HepG2 (cell line): ENCODE results near the gene DQX1. TPM values are rescaled to one million over a fixed set of nuclear protein-coding genes. Genes with fewer than 3 reads are reported as not detected.

Source experiments
- BORCS8-MEF2B ChIP-seq: sonication (generic); formaldehyde crosslinking; IDR thresholded peaks from 2 replicates; pipeline ENCODE4 v1.8.0; 2022; ENCODE audit warnings: mild to moderate bottlenecking, missing genetic modification reagents
- CC2D1A ChIP-seq: sonication (generic); formaldehyde crosslinking; IDR thresholded peaks from 2 replicates; pipeline ENCODE4 v1.8.1; 2023; ENCODE audit warnings: mild to moderate bottlenecking, missing genetic modification reagents
- CENPT ChIP-seq: sonication (generic); formaldehyde crosslinking; IDR thresholded peaks from 2 replicates; pipeline ENCODE4 v1.8.0; 2022; ENCODE audit warnings: low read depth, mild to moderate bottlenecking, moderate library complexity, missing genetic modification reagents
- DMAP1 ChIP-seq: IDR thresholded peaks from 2 replicates; pipeline ENCODE4 v1.6.1; 2016
- DNMT1 ChIP-seq: sonication (generic); formaldehyde crosslinking; IDR thresholded peaks from 2 replicates; pipeline ENCODE4 v1.5.1; 2020; ENCODE audit warnings: mild to moderate bottlenecking, missing genetic modification reagents
- HOXD1 ChIP-seq: sonication (generic); formaldehyde crosslinking; IDR thresholded peaks from 2 replicates; pipeline ENCODE4 v1.5.0; 2020; ENCODE audit warnings: missing genetic modification reagents
- POLR2A ChIP-seq, 2 experiments: IDR thresholded peaks; 2 replicates each; pipeline ENCODE4 v1.6.1; 2011; ENCODE audit warnings: low read depth in 2 of 2, low read length in 2 of 2, mild to moderate bottlenecking in 1 of 2, moderate library complexity in 1 of 2; ENCODE audit not compliant: insufficient read depth in 1 of 2
- RXRA ChIP-seq: sonication (generic); formaldehyde crosslinking; IDR thresholded peaks from 2 replicates; pipeline ENCODE4 v1.5.1; 2020; ENCODE audit warnings: missing genetic modification reagents
- SMARCE1 ChIP-seq: fragments of 450-650 bp; IDR thresholded peaks from 2 replicates; pipeline ENCODE4 v1.6.1; 2017; ENCODE audit warnings: borderline replicate concordance
- SNRNP70 ChIP-seq: fragments of 200-400 bp; formaldehyde crosslinking; IDR thresholded peaks from 2 replicates; pipeline ENCODE4 v1.6.1; 2017; ENCODE audit warnings: mild to moderate bottlenecking, low read depth, low read length, moderate library complexity
- SRY ChIP-seq: sonication (generic); formaldehyde crosslinking; IDR thresholded peaks from 2 replicates; pipeline ENCODE4 v1.8.0; 2022; ENCODE audit warnings: mild to moderate bottlenecking, missing genetic modification reagents
- SSRP1 ChIP-seq: IDR thresholded peaks from 2 replicates; pipeline ENCODE4 v1.6.1; 2016; ENCODE audit warnings: control low read depth
- THYN1 ChIP-seq: sonication (generic); formaldehyde crosslinking; IDR thresholded peaks from 2 replicates; pipeline ENCODE4 v1.8.1; 2023; ENCODE audit warnings: low read depth, mild to moderate bottlenecking, moderate library complexity, missing genetic modification reagents, borderline replicate concordance
- ZNF20 ChIP-seq: sonication (generic); formaldehyde crosslinking; IDR thresholded peaks from 2 replicates; pipeline ENCODE4 v1.4.0; 2020; ENCODE audit warnings: mild to moderate bottlenecking, moderate library complexity, missing genetic modification reagents
- ZNF768 ChIP-seq: sonication (generic); formaldehyde crosslinking; IDR thresholded peaks from 2 replicates; pipeline ENCODE4 v1.4.0; 2020; ENCODE audit warnings: missing genetic modification reagents
- ZNF792 ChIP-seq: IDR thresholded peaks from 2 replicates; pipeline ENCODE4 v1.6.1; 2016
- ZNF891 ChIP-seq: sonication (generic); formaldehyde crosslinking; IDR thresholded peaks from 2 replicates; pipeline ENCODE4 v1.5.0; 2020; ENCODE audit warnings: mild to moderate bottlenecking, missing genetic modification reagents
- polyA plus RNA-seq, 8 experiments: library from polyadenylated mRNA; depleted of rRNA in 3 of 8; stranded (reverse) in 7 of 8; unstranded in 1 of 8; fragments of >200 nt; fragmentation: Illumina TruSeq in 4 of 8; extraction: Trizol in 4 of 8; gene quantifications; 2 replicates each; pipeline versions ENCODE4 v1.2.1 to v1.2.3, GENCODE V29; 2011 to 2016; ENCODE audit warnings: low read depth in 4 of 8, missing spikeins in 1 of 8, mixed read lengths in 1 of 8; ENCODE audit not compliant: insufficient read depth in 1 of 8
- total RNA-seq, 5 experiments: library from RNA; depleted of rRNA; stranded (reverse); fragments of >200 nt; fragmentation: Illumina TruSeq; extraction: Trizol; gene quantifications; 2 replicates each; pipeline ENCODE4 v1.2.3, GENCODE V29; 2016; ENCODE audit warnings: low read depth in 1 of 5
- TF ChIP-seq, protein P1 (sequence below): sonication (generic); formaldehyde crosslinking; IDR thresholded peaks from 2 replicates; pipeline ENCODE4 v1.5.1; 2020; ENCODE audit warnings: missing genetic modification reagents, mild to moderate bottlenecking, borderline replicate concordance
- TF ChIP-seq, protein P2 (sequence below): sonication (generic); formaldehyde crosslinking; IDR thresholded peaks from 2 replicates; pipeline ENCODE4 v1.5.1; 2020; ENCODE audit warnings: missing genetic modification reagents, mild to moderate bottlenecking, borderline replicate concordance
- TF ChIP-seq, protein P3 (sequence below): sonication (generic); formaldehyde crosslinking; IDR thresholded peaks from 2 replicates; pipeline ENCODE4 v1.4.0; 2020; ENCODE audit warnings: missing genetic modification reagents, borderline replicate concordance
- TF ChIP-seq, protein P4 (sequence below): sonication (generic); formaldehyde crosslinking; IDR thresholded peaks from 2 replicates; pipeline ENCODE4 v1.5.0; 2020; ENCODE audit warnings: missing genetic modification reagents

Gene DQX1
- total and polyA plus RNA-seq, 2 of the 13 experiments (the other 11 are each of a cell fraction or from before 2014, with no cell fraction given): 27.6 to 89.8 TPM

DNA sequence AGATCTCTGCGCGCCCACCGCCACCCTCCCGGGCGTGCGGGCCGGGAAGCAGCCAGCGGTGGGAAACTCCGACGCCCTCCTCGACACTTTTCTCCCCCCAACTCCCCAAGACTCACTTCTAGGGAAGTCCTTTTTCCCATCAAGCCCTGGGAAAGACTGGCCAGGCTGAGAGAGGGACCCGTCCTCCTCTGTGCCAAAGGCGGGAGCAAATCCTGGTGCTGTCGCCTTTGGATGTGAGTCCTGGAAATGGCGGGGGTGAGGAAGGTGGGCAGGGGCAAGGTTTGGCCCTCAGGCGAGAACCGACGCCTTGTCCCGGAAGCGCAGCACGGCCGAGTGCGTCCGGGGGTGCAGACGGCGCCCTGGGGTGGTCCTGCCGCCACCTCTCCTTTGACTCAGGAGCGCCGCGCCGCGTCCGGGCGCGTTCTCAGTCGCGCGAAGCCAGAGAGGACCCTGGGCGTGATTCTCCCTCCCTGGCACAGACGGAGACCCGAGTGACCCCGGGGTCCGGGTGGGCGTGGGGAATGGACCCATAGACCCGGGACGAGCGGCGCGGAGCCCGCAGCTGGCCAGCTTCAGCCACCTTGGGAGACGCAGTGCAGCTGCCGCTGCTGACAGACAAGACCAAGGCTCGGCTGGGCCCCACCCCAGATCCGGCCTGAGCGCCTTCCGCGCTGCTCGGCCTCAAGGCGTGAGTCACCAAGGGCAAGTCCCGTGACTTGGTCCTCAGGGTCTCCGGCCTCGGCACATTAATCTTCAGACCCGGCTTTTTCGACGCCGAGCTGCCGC is 23.1 kb downstream of the DQX1 start (continued):
- TF ChIP-seq DNMT1 (peak; percentile 64; the same call in 1 of the 2 replicates), SRY (0 out of 2 replicates have a peak, but pooled peaks have one; percentile 65), ZNF891 (peak; percentile 70; the same call in 1 of the 2 replicates), DMAP1 (CRISPR knock-in tag) (peak; percentile 76), CC2D1A (CRISPR knock-in tag) (no peak), ZNF20 (CRISPR knock-in tag) (no peak; the same call in 1 of the 2 replicates), POLR2A (IDR thresholded peaks at IDR 0.05; ENCODE audit: insufficient read depth in 1 of 2, low read depth in 2 of 2, low read length in 2 of 2) (peak in 1 of 2 experiments; percentile 33; a peak in 1 of 4 replicates), SNRNP70 (no peak), THYN1 (CRISPR knock-in tag) (0 out of 2 replicates have a peak, but pooled peaks have one; percentile 87), BORCS8-MEF2B (CRISPR knock-in tag) (peak; percentile 6; the same call in 1 of the 2 replicates), CENPT (CRISPR knock-in tag) (0 out of 2 replicates have a peak, but pooled peaks have one; percentile 80), SMARCE1 (no peak), SSRP1 (CRISPR knock-in tag) (no peak), HOXD1 (peak; percentile 69), ZNF792 (CRISPR knock-in tag) (peak; percentile 19; the same call in 1 of the 2 replicates), RXRA (peak; percentile 56; the same call in 1 of the 2 replicates), ZNF768 (CRISPR knock-in tag) (peak; percentile 58; the same call in 1 of the 2 replicates)
- TF ChIP-seq, protein P1, sequence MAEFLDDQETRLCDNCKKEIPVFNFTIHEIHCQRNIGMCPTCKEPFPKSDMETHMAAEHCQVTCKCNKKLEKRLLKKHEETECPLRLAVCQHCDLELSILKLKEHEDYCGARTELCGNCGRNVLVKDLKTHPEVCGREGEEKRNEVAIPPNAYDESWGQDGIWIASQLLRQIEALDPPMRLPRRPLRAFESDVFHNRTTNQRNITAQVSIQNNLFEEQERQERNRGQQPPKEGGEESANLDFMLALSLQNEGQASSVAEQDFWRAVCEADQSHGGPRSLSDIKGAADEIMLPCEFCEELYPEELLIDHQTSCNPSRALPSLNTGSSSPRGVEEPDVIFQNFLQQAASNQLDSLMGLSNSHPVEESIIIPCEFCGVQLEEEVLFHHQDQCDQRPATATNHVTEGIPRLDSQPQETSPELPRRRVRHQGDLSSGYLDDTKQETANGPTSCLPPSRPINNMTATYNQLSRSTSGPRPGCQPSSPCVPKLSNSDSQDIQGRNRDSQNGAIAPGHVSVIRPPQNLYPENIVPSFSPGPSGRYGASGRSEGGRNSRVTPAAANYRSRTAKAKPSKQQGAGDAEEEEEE (CRISPR knock-in tag): no peak; the same call in 1 of the 2 replicates
- TF ChIP-seq, protein P2, sequence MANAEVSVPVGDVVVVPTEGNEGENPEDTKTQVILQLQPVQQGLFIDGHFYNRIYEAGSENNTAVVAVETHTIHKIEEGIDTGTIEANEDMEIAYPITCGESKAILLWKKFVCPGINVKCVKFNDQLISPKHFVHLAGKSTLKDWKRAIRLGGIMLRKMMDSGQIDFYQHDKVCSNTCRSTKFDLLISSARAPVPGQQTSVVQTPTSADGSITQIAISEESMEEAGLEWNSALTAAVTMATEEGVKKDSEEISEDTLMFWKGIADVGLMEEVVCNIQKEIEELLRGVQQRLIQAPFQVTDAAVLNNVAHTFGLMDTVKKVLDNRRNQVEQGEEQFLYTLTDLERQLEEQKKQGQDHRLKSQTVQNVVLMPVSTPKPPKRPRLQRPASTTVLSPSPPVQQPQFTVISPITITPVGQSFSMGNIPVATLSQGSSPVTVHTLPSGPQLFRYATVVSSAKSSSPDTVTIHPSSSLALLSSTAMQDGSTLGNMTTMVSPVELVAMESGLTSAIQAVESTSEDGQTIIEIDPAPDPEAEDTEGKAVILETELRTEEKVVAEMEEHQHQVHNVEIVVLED (CRISPR knock-in tag): peak; percentile 71
- TF ChIP-seq, protein P3, sequence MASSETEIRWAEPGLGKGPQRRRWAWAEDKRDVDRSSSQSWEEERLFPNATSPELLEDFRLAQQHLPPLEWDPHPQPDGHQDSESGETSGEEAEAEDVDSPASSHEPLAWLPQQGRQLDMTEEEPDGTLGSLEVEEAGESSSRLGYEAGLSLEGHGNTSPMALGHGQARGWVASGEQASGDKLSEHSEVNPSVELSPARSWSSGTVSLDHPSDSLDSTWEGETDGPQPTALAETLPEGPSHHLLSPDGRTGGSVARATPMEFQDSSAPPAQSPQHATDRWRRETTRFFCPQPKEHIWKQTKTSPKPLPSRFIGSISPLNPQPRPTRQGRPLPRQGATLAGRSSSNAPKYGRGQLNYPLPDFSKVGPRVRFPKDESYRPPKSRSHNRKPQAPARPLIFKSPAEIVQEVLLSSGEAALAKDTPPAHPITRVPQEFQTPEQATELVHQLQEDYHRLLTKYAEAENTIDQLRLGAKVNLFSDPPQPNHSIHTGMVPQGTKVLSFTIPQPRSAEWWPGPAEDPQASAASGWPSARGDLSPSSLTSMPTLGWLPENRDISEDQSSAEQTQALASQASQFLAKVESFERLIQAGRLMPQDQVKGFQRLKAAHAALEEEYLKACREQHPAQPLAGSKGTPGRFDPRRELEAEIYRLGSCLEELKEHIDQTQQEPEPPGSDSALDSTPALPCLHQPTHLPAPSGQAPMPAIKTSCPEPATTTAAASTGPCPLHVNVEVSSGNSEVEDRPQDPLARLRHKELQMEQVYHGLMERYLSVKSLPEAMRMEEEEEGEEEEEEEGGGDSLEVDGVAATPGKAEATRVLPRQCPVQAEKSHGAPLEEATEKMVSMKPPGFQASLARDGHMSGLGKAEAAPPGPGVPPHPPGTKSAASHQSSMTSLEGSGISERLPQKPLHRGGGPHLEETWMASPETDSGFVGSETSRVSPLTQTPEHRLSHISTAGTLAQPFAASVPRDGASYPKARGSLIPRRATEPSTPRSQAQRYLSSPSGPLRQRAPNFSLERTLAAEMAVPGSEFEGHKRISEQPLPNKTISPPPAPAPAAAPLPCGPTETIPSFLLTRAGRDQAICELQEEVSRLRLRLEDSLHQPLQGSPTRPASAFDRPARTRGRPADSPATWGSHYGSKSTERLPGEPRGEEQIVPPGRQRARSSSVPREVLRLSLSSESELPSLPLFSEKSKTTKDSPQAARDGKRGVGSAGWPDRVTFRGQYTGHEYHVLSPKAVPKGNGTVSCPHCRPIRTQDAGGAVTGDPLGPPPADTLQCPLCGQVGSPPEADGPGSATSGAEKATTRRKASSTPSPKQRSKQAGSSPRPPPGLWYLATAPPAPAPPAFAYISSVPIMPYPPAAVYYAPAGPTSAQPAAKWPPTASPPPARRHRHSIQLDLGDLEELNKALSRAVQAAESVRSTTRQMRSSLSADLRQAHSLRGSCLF (CRISPR knock-in tag): no peak; the same call in 1 of the 2 replicates
- TF ChIP-seq, protein P4, sequence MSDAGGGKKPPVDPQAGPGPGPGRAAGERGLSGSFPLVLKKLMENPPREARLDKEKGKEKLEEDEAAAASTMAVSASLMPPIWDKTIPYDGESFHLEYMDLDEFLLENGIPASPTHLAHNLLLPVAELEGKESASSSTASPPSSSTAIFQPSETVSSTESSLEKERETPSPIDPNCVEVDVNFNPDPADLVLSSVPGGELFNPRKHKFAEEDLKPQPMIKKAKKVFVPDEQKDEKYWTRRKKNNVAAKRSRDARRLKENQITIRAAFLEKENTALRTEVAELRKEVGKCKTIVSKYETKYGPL (CRISPR knock-in tag): peak; percentile 48; the same call in 1 of the 2 replicates
